ENCODE measurements around the gene TOE1. TPM values are rescaled to one million over a fixed set of nuclear protein-coding genes. Genes with fewer than 3 reads are reported as not detected.

The TOE1 gene
- total and polyA plus RNA-seq, 9 of the 15 experiments (the other 6 are each of a cell fraction or from before 2014, with no cell fraction given), result 32.1 to 85.7 (median 38.0) TPM

GRCh38 chr1:45339789-45340558 is at the start of gene TOE1, which contains the start of gene MUTYH (continued):
- TF ChIP-seq PRDM10 (IDR thresholded peaks at IDR 0.05; ENCODE audit: partially characterized antibody) (no peak), TAF7 (tag; IDR thresholded peaks at IDR 0.05) (peak; percentile 96), ZMIZ1 (IDR thresholded peaks at IDR 0.05; ENCODE audit: low read depth in 2 of 2, low read length in 2 of 2) (peak in 1 of 2 experiments; percentile 13; a peak in 2 of 4 replicates), ZNF184 (CRISPR knock-in tag; IDR thresholded peaks at IDR 0.05) (no peak), E2F6 (IDR thresholded peaks at IDR 0.05; ENCODE audit: borderline replicate concordance in 1 of 2, extremely low read depth in 1 of 2, insufficient read depth in 1 of 2, insufficient read length in 1 of 2, low read depth in 1 of 2, low read length in 1 of 2, poor library complexity in 1 of 2, severe bottlenecking in 1 of 2) (peak; percentile 86 to 91), NR1H2 (CRISPR knock-in tag; IDR thresholded peaks at IDR 0.05) (peak; percentile 62; the same call in 1 of the 2 replicates), KDM5B (IDR thresholded peaks at IDR 0.05; ENCODE audit: insufficient replicate concordance, low read depth, low read length) (peak; percentile 90), CBX3 (IDR thresholded peaks at IDR 0.05; ENCODE audit: borderline replicate concordance in 1 of 2, low read length in 2 of 2) (no peak; a peak in 1 of 3 replicates), ZNF668 (CRISPR knock-in tag; IDR thresholded peaks at IDR 0.05) (no peak), ZEB2 (IDR thresholded peaks at IDR 0.05) (peak; percentile 41; the same call in 1 of the 2 replicates), ZNF551 (CRISPR knock-in tag; IDR thresholded peaks at IDR 0.05) (no peak), RBFOX2 (IDR thresholded peaks at IDR 0.05; ENCODE audit: low read depth, low read length) (peak; percentile 99), IFI16 (CRISPR knock-in tag; IDR thresholded peaks at IDR 0.05) (no peak), STAT5B (CRISPR knock-in tag; IDR thresholded peaks at IDR 0.05) (no peak), ZNF766 (CRISPR knock-in tag; conservative IDR thresholded peaks at IDR 0.05) (peak; percentile 91), ZKSCAN8 (CRISPR knock-in tag; IDR thresholded peaks at IDR 0.05) (no peak), RFX1 (IDR thresholded peaks at IDR 0.05) (no peak), ZNF224 (CRISPR knock-in tag; IDR thresholded peaks at IDR 0.05) (no peak)

All from K562 (cell line).